ENCODE results near the gene DCLRE1B. TPM values are rescaled to one million over a fixed set of nuclear protein-coding genes. Genes with fewer than 3 reads are reported as not detected.

DCLRE1B gene
- polyA plus RNA-seq, 1 donor from 2014 or later, result 7.3 TPM

- H2AFZ ChIP-seq (ENCODE audit: low read depth, low read length), result no peak overlapping the region
- no peaks in the 10 kb centered on the region for H3K36me3 ChIP-seq (ENCODE audit: insufficient read depth, low read length)
- H3K9me2 ChIP-seq (ENCODE audit: insufficient read depth, low read length), result no peaks in the 10 kb centered on the region
- no peaks in the 10 kb centered on the region for H3K27me3 ChIP-seq (ENCODE audit: insufficient read depth, low read depth, low read length)
- H3K79me2 ChIP-seq (replicated peaks; ENCODE audit: insufficient read depth, low read length), result no peaks in the 10 kb centered on the region
- H3F3A ChIP-seq (ENCODE audit: insufficient read depth, low read length, poor library complexity, severe bottlenecking), result no peaks in the 10 kb centered on the region
- no peaks in the 10 kb centered on the region for H3K9me3 ChIP-seq (ENCODE audit: low read length)
- H3K4me3 ChIP-seq (ENCODE audit: low read length), result no peak overlapping the region
- no peak for TF ChIP-seq POLR2AphosphoS5 (IDR thresholded peaks at IDR 0.05)
- TF ChIP-seq, protein P1, sequence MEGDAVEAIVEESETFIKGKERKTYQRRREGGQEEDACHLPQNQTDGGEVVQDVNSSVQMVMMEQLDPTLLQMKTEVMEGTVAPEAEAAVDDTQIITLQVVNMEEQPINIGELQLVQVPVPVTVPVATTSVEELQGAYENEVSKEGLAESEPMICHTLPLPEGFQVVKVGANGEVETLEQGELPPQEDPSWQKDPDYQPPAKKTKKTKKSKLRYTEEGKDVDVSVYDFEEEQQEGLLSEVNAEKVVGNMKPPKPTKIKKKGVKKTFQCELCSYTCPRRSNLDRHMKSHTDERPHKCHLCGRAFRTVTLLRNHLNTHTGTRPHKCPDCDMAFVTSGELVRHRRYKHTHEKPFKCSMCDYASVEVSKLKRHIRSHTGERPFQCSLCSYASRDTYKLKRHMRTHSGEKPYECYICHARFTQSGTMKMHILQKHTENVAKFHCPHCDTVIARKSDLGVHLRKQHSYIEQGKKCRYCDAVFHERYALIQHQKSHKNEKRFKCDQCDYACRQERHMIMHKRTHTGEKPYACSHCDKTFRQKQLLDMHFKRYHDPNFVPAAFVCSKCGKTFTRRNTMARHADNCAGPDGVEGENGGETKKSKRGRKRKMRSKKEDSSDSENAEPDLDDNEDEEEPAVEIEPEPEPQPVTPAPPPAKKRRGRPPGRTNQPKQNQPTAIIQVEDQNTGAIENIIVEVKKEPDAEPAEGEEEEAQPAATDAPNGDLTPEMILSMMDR (IDR thresholded peaks at IDR 0.05; ENCODE audit: poor library complexity, severe bottlenecking), result no peak
- no peak for TF ChIP-seq EP300 (conservative IDR thresholded peaks at IDR 0.05; ENCODE audit: poor library complexity, severe bottlenecking)
- no peak for TF ChIP-seq EZH2 (IDR thresholded peaks at IDR 0.05; ENCODE audit: borderline replicate concordance, insufficient read depth, low read length, poor library complexity, severe bottlenecking)
- no peak for TF ChIP-seq SMC3 (conservative IDR thresholded peaks at IDR 0.05; ENCODE audit: poor library complexity)
- H4K20me1 ChIP-seq (ENCODE audit: insufficient read depth), result no peaks in the 10 kb centered on the region
- H3K27ac ChIP-seq (ENCODE audit: low read length), result no peak overlapping the region
- no peak overlapping the region for H3K4me2 ChIP-seq (ENCODE audit: low read length)
- H3K9ac ChIP-seq (ENCODE audit: low read length), result no peak overlapping the region
Measured at GRCh38 chr1:113861641-113862040, 43.5 kb upstream of the DCLRE1B start.

DNA sequence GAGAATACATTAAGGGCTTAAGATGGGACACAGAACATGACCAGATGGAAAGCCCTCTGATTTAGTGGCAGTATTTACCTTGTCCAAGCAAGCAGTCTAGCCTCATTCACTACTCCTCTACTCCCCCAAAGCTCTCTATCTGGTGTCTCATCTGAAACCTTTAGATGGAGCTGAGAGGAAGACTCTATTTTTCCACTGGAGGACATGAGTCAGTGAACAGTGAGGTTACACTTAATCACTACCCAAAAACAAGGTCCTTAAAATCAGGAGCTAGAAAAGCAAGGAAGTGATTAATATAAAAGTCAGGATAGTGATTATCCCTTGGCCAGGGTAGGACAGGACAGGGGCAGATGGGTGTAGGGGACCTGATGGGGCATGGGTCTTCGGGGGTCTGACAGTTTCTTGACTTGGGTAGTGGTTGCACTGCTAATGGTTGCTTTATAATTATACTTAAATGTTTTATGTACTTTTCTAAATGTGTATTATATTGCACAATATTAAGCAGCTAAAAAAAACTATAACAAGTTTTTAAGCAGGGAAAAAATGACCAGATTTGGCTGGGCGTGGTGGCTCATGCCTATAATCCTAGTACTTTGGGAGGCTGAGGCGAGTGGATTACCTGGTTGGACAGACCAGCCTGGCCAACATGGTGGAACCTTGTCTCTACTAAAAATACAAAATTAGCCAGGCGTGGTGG, 36.6 kb upstream of the DCLRE1B start:
- Histone ChIP-seq H3K27ac (ENCODE audit: low read length) (no peak overlapping the region), H3K4me2 (ENCODE audit: low read length) (no peak overlapping the region), H3F3A (ENCODE audit: insufficient read depth, low read length, poor library complexity, severe bottlenecking) (no peaks in the 10 kb centered on the region), H3K4me3 (ENCODE audit: low read length) (no peak overlapping the region), H3K9ac (ENCODE audit: low read length) (no peak overlapping the region), H3K9me3 (ENCODE audit: low read length) (no peaks in the 10 kb centered on the region), H3K36me3 (ENCODE audit: insufficient read depth, low read length) (no peaks in the 10 kb centered on the region), H3K79me2 (replicated peaks; ENCODE audit: insufficient read depth, low read length) (no peaks in the 10 kb centered on the region), H3K9me2 (ENCODE audit: insufficient read depth, low read length) (no peaks in the 10 kb centered on the region), H3K27me3 (ENCODE audit: insufficient read depth, low read depth, low read length) (no peaks in the 10 kb centered on the region), H2AFZ (ENCODE audit: low read depth, low read length) (no peak overlapping the region), H4K20me1 (ENCODE audit: insufficient read depth) (no peaks in the 10 kb centered on the region)
- TF ChIP-seq RAD21 (conservative IDR thresholded peaks at IDR 0.05) (no peak), SMC3 (conservative IDR thresholded peaks at IDR 0.05; ENCODE audit: poor library complexity) (no peak), EZH2 (IDR thresholded peaks at IDR 0.05; ENCODE audit: borderline replicate concordance, insufficient read depth, low read length, poor library complexity, severe bottlenecking) (no peak), EP300 (conservative IDR thresholded peaks at IDR 0.05; ENCODE audit: poor library complexity, severe bottlenecking) (no peak), REST (IDR thresholded peaks at IDR 0.05; ENCODE audit: borderline replicate concordance) (no peak)
- TF ChIP-seq, protein P1 (IDR thresholded peaks at IDR 0.05; ENCODE audit: poor library complexity, severe bottlenecking), result no peak
